Activated CD4-positive, alpha-beta T cell treated with anti-CD3 and anti-CD28 coated beads for 36 hours (primary cell): ENCODE measurements around the gene CTBP1. TPM values are rescaled to one million over a fixed set of nuclear protein-coding genes. Genes with fewer than 3 reads are reported as not detected.

ENCODE experiments used
- ATAC-seq: fragments of 200-7000 bp; cut with Tn5 transposase; one replicate; pipeline ENCODE4 v1.10.0; 2021; ENCODE audit warnings: mild to moderate bottlenecking, moderate library complexity
- CTCF ChIA-PET: fragments of 350-600 bp; sonication (Branson Sonifier 250); formaldehyde crosslinking; loops from one replicate; lab custom pipeline; 2021; ENCODE audit warnings: antibody characterized with exemption; lab: Charles Lee
- POLR2A ChIA-PET: fragments of 350-600 bp; sonication (Branson Sonifier 250); formaldehyde crosslinking; loops from one replicate; lab custom pipeline; 2021; ENCODE audit warnings: antibody characterized with exemption, inconsistent platforms; lab: Charles Lee
- DNase-seq: peaks from one replicate; pipeline ENCODE4 v3.0.0-alpha.2; 2020
- H3K27ac Mint-ChIP-seq: one replicate; pipeline ENCODE4 v1.8.0; 2021; ENCODE audit warnings: mixed read lengths
- H3K27me3 Mint-ChIP-seq: one replicate; pipeline ENCODE4 v1.8.0; 2021; ENCODE audit warnings: mixed read lengths
- H3K36me3 Mint-ChIP-seq: one replicate; pipeline ENCODE4 v1.8.0; 2021; ENCODE audit warnings: low read depth, mixed read lengths
- H3K4me1 Mint-ChIP-seq: one replicate; pipeline ENCODE4 v1.8.0; 2021; ENCODE audit warnings: mixed read lengths
- H3K4me3 Mint-ChIP-seq: one replicate; pipeline ENCODE4 v1.8.0; 2021; ENCODE audit warnings: mild to moderate bottlenecking, moderate library complexity, mixed read lengths
- H3K9me3 Mint-ChIP-seq: one replicate; pipeline ENCODE4 v1.8.0; 2021; ENCODE audit warnings: low read depth, mixed read lengths
- intact Hi-C, 2 experiments: fragments of 100-400 bp; cut with DNase I in 1 of 2; cut with micrococcal nuclease in 1 of 2; formaldehyde crosslinking; loops; one replicate each; pipeline versions ENCODE4 v1.14.2 to v1.15.1; 2022 to 2024; cut with DNase I, micrococcal nuclease
- total RNA-seq, 2 experiments: library from RNA; stranded (reverse); gene quantifications; one replicate each; pipeline ENCODE4 v1.2.3, GENCODE V29; 2021

CTBP1 gene
- total RNA-seq, 2 experiments from 2014 or later, result 152 to 177 TPM

GRCh38 chr4:1187182-1187581, 61.7 kb downstream of the CTBP1 start:
- peak; percentile 95 for ATAC-seq
- peaks cover 2% of the 10 kb centered on the region for H3K27me3 Mint-ChIP-seq
- H3K27ac Mint-ChIP-seq, result no peak overlapping the region
- no peak overlapping the region for H3K4me3 Mint-ChIP-seq
- CTCF ChIA-PET, result interaction anchor here (0.6 to 0.8 kb wide), 2 partner anchors 28 to 671 kb away, joined by 4 read pairs; no protein-coding TSS in a partner anchor
- H3K4me1 Mint-ChIP-seq, result peaks cover 13% of the 10 kb centered on the region
- peak; percentile 61 for DNase-seq
- POLR2A ChIA-PET, result interaction anchor here (1.1 kb wide), 1 partner anchor 14 kb away, joined by 3 read pairs; no protein-coding TSS in a partner anchor
- peaks cover 5% of the 10 kb centered on the region for H3K9me3 Mint-ChIP-seq
- H3K36me3 Mint-ChIP-seq, result peaks cover 5% of the 10 kb centered on the region
- intact Hi-C loops, result loop anchor here (1.0 to 2.0 kb wide), 2 partner anchors 14 to 15 kb away; no protein-coding TSS in a partner anchor

DNA sequence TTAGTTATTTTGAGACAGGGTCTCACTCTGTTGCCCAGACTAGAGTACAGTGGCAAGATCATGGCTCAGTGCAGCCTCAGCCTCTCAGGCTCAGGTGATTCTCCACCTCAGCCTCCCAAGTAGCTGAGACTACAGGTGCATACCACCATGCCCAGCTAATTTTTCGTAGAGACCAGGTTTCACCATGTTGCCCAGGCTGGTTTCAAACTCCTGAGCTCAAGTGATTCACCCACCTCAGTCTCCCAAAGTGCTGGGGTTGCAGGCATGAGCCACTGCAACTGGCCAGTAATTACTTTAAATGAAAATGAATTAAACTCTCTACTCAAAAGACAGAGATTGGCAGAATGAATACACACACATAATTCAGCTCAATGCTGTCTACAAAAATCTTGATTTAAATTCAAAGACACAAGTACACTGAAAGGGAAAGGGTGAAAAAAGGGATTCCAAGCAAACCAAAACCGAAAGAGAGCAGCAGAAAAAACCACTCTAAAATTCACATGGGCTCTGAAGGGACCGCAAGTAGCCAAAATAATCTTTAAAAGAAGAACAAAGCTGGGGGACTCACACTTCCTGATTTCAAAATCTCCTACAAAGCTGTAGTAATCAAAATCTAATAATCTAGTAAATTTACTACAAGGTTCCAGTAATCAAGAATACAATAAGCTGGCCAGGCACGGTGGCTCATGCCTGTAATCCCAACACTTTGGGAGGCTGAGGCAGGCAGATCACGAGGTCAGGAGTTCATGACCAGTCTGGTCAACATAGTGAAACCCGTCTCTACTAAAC, 64.8 kb downstream of the CTBP1 start:
- no peak overlapping the region for H3K4me3 Mint-ChIP-seq
- CTCF ChIA-PET, result interaction anchor here (1.1 to 4.7 kb wide), 2 partner anchors 16 to 105 kb away, joined by 3 to 23 read pairs; no protein-coding TSS in a partner anchor
- H3K27me3 Mint-ChIP-seq, result peaks cover 3% of the 10 kb centered on the region
- intact Hi-C loops, result no loop called here
- DNase-seq, result peak; percentile 4
- POLR2A ChIA-PET, result no interaction called here
- no peak overlapping the region for H3K27ac Mint-ChIP-seq
- ATAC-seq, result no peak
- peaks cover 12% of the 10 kb centered on the region for H3K36me3 Mint-ChIP-seq
- peaks cover 13% of the 10 kb centered on the region for H3K4me1 Mint-ChIP-seq
- H3K9me3 Mint-ChIP-seq, result peaks cover 14% of the 10 kb centered on the region

GRCh38 chr4:1182313-1182712, 66.6 kb downstream of the CTBP1 start:
- H3K9me3 Mint-ChIP-seq, result peaks cover 14% of the 10 kb centered on the region
- ChIA-PET CTCF (interaction anchor here (4.7 kb wide), 1 partner anchor 14 kb away, joined by 23 read pairs; no protein-coding TSS in a partner anchor), POLR2A (no interaction called here)
- H3K4me1 Mint-ChIP-seq, result peaks cover 13% of the 10 kb centered on the region
- no peak for DNase-seq
- intact Hi-C loops, result no loop called here
- no peak overlapping the region for H3K27ac Mint-ChIP-seq
- peaks cover 3% of the 10 kb centered on the region for H3K27me3 Mint-ChIP-seq
- ATAC-seq, result no peak
- peaks cover 12% of the 10 kb centered on the region for H3K36me3 Mint-ChIP-seq
- no peak overlapping the region for H3K4me3 Mint-ChIP-seq

DNA sequence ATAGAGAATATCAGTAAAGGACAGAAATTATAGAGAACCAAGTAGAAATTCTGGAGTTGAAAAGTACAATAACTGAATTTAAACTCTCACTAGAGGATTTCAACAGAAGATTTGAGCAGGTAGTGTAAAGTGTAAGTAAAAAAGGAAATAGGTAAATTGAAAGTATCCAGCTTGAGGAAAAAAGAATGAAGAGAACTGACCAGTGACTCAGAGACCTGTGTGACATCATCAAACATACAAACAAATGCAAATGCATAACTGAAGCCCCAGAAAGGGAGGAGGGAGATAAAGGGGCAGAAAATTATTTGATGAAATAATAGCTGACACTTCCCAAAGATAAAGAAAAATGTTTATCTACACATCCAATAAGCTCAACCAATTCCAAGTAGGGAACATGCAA, 68.3 kb downstream of the CTBP1 start:
- peaks cover 3% of the 10 kb centered on the region for H3K27me3 Mint-ChIP-seq
- H3K36me3 Mint-ChIP-seq, result peaks cover 12% of the 10 kb centered on the region
- CTCF ChIA-PET, result interaction anchor here (0.9 to 4.7 kb wide), 3 partner anchors 13 to 71 kb away, joined by 4 to 23 read pairs (median 4); no protein-coding TSS in a partner anchor
- H3K27ac Mint-ChIP-seq, result no peak overlapping the region
- DNase-seq (no peak), ATAC-seq (no peak)
- H3K4me3 Mint-ChIP-seq, result no peak overlapping the region
- H3K9me3 Mint-ChIP-seq, result peaks cover 14% of the 10 kb centered on the region
- POLR2A ChIA-PET, result no interaction called here
- intact Hi-C loops, result no loop called here
- peaks cover 9% of the 10 kb centered on the region for H3K4me1 Mint-ChIP-seq

GRCh38 chr4:1179976-1180375, 69.0 kb downstream of the CTBP1 start:
- ChIA-PET CTCF (interaction anchor here (0.9 to 4.7 kb wide), 2 partner anchors 12 to 16 kb away, joined by 4 to 23 read pairs; no protein-coding TSS in a partner anchor), POLR2A (interaction anchor here (1.1 kb wide), 1 partner anchor 12 kb away, joined by 3 read pairs; no protein-coding TSS in a partner anchor)
- Mint-ChIP-seq H3K27ac (no peak overlapping the region), H3K9me3 (peaks cover 14% of the 10 kb centered on the region), H3K4me1 (peaks cover 9% of the 10 kb centered on the region), H3K27me3 (peaks cover 3% of the 10 kb centered on the region), H3K4me3 (no peak overlapping the region), H3K36me3 (peaks cover 12% of the 10 kb centered on the region)
- ATAC-seq (no peak), DNase-seq (no peak)
- intact Hi-C loops, result no loop called here

GRCh38 chr4:1179089-1179441, 69.9 kb downstream of the CTBP1 start:
- intact Hi-C loops, result no loop called here
- peaks cover 12% of the 10 kb centered on the region for H3K36me3 Mint-ChIP-seq
- peaks cover 3% of the 10 kb centered on the region for H3K27me3 Mint-ChIP-seq
- ChIA-PET POLR2A (interaction anchor here (1.1 kb wide), 1 partner anchor 11 kb away, joined by 3 read pairs; no protein-coding TSS in a partner anchor), CTCF (no interaction called here)
- H3K27ac Mint-ChIP-seq, result no peak overlapping the region
- H3K9me3 Mint-ChIP-seq, result peaks cover 14% of the 10 kb centered on the region
- no peak overlapping the region for H3K4me3 Mint-ChIP-seq
- no peak for ATAC-seq
- no peak for DNase-seq
- H3K4me1 Mint-ChIP-seq, result peaks cover 5% of the 10 kb centered on the region

- H3K27ac Mint-ChIP-seq, result no peak overlapping the region
- H3K36me3 Mint-ChIP-seq, result peaks cover 12% of the 10 kb centered on the region
- DNase-seq, result no peak
- ATAC-seq, result no peak
- ChIA-PET POLR2A (interaction anchor here (1.1 kb wide), 1 partner anchor 10 kb away, joined by 3 read pairs; no protein-coding TSS in a partner anchor), CTCF (no interaction called here)
- peaks cover 14% of the 10 kb centered on the region for H3K9me3 Mint-ChIP-seq
- intact Hi-C loops, result no loop called here
- H3K27me3 Mint-ChIP-seq, result peaks cover 6% of the 10 kb centered on the region
- H3K4me3 Mint-ChIP-seq, result no peak overlapping the region
- peaks cover 2% of the 10 kb centered on the region for H3K4me1 Mint-ChIP-seq
These were observed 70.4 kb downstream of the CTBP1 start for GRCh38 chr4:1178300-1179088.

GRCh38 chr4:1177274-1178141, 71.4 kb downstream of the CTBP1 start:
- ATAC-seq (no peak), DNase-seq (no peak)
- peaks cover 12% of the 10 kb centered on the region for H3K9me3 Mint-ChIP-seq
- H3K36me3 Mint-ChIP-seq, result peaks cover 10% of the 10 kb centered on the region
- H3K4me1 Mint-ChIP-seq, result no peaks in the 10 kb centered on the region
- no peak overlapping the region for H3K4me3 Mint-ChIP-seq
- POLR2A ChIA-PET, result no interaction called here
- intact Hi-C loops, result no loop called here
- peaks cover 9% of the 10 kb centered on the region for H3K27me3 Mint-ChIP-seq
- H3K27ac Mint-ChIP-seq, result no peak overlapping the region
- CTCF ChIA-PET, result no interaction called here

DNA sequence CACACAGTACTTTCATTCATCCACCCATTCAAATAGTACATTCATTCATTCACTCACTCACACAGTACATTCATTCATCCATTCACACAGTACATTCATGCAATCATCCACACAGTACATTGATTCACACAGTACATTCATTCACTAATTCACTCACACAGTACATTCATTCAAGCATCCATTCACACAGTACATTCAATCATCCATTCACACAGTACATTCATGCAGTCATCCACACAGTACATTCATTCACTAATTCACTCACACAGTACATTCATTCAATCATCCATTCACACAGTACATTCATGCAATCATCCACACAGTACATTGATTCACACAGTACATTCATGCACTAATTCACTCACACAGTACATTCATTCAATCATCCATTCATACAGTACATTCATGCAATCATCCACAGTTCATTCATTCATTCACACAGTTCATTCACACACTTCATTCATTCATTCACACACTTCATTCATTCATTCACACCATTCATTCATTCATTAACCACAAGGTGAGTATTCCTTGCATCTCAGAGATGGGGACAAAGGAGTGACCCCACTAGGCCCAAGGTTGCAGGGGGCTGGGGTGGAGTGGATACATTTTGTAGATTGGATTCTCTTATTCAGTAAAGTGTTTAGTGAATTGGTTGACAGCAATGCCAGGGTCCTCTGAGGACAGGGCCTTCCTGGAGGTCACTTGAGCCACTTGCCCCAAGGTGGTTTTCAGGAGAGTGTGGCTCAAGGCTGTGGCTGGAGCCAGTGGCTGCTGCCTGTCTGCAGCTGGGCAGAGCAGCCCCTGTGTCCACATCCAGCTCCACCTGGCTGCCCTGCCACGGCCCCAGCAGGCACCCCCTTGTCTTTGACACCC, 72.3 kb downstream of the CTBP1 start:
- ATAC-seq (peak; percentile 31), DNase-seq (no peak)
- CTCF ChIA-PET, result no interaction called here
- Mint-ChIP-seq H3K27ac (no peak overlapping the region), H3K9me3 (peaks cover 7% of the 10 kb centered on the region), H3K4me1 (peaks cover under 1% of the 10 kb centered on the region), H3K36me3 (peaks cover 7% of the 10 kb centered on the region), H3K27me3 (peaks cover 10% of the 10 kb centered on the region), H3K4me3 (no peak overlapping the region)
- intact Hi-C loops, result no loop called here
- POLR2A ChIA-PET, result no interaction called here

DNA sequence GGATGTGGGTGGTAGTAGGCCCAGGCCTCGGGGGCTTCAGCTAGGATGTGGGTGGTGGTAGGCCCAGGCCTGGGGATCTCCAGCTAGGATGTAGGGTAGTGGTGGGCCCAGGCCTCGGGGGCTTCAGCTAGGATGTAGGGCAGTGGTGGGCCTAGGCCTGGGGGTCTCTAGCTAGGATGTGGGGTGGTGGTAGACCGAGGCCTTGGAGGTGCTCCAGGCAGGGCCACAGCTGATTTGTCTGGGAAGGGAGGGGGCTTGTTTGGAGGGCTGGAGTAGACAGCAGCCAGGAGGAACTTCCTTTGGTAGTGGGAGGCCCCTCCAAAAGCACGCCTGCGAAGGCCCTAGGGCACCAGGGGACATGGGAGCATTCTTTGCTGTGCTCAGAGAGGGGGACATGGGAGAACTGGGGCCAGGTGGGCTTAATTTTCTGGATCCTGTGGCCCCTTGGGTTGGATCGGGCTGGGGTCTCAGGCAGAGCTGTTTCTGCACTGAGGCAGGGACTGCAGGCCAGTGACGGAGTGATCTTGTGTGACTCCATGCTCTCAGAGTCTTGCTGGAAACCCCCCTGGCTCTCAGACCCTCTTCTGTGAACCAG, 73.2 kb downstream of the CTBP1 start:
- intact Hi-C loops, result no loop called here
- no peak for DNase-seq
- peaks cover 3% of the 10 kb centered on the region for H3K9me3 Mint-ChIP-seq
- ChIA-PET CTCF (interaction anchor here (0.7 to 0.9 kb wide), 2 partner anchors 8 to 45 kb away, joined by 3 to 4 read pairs; no protein-coding TSS in a partner anchor), POLR2A (no interaction called here)
- H3K27me3 Mint-ChIP-seq, result peaks cover 14% of the 10 kb centered on the region
- no peak overlapping the region for H3K27ac Mint-ChIP-seq
- H3K36me3 Mint-ChIP-seq, result peaks cover 2% of the 10 kb centered on the region
- H3K4me3 Mint-ChIP-seq, result no peak overlapping the region
- peaks cover 2% of the 10 kb centered on the region for H3K4me1 Mint-ChIP-seq
- ATAC-seq, result no peak
